GM12878 (cell line): Measurements from ENCODE around the gene TCERG1L.

Experiments
- CBX5 ChIP-seq: sonication (generic); IDR thresholded peaks from 2 replicates; pipeline ENCODE4 v1.6.1; 2016; ENCODE audit warnings: low read depth, moderate library complexity, mild to moderate bottlenecking, inconsistent platforms
- CEBPZ ChIP-seq: fragments of 150-350 bp; IDR thresholded peaks from 2 replicates; pipeline ENCODE4 v1.6.1; 2016; ENCODE audit warnings: low read depth, low read length
- CREB1 ChIP-seq: IDR thresholded peaks from 2 replicates; pipeline ENCODE4 v1.6.1; 2012; ENCODE audit warnings: low read depth, mild to moderate bottlenecking, inconsistent platforms
- POLR2AphosphoS5 ChIP-seq: IDR thresholded peaks from 2 replicates; pipeline ENCODE4 v1.6.1; 2011; ENCODE audit warnings: mild to moderate bottlenecking, low read length, inconsistent platforms
- SP1 ChIP-seq: IDR thresholded peaks from one replicate; pipeline ENCODE4 v1.6.1; 2011; ENCODE audit warnings: low read depth, low read length

DNA sequence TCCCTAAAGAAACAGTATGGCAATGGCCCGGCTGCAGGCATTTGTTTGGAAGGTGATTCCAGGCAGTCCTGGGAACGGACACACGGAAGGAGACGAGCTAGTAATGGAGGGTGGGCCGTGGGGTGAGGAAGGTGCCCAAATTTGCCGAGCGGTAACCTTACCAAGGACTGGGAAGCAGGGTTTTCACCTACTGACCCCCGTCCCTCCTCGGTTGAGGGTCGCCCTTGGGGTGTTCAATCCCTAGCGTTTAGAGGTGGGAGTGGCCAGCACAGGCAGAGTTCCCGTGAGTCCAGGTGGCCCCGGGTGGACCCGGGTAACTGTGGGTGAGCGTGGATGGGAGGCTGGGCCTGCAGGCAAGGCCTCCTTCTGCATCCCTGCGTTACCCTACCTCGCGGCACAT is 198.8 kb downstream of the TCERG1L start:
- no peak for TF ChIP-seq CREB1
- no peak for TF ChIP-seq CEBPZ
- TF ChIP-seq SP1 = no peak
- TF ChIP-seq POLR2AphosphoS5 = no peak
- TF ChIP-seq CBX5 = no peak
